ENCODE results near the gene GFAP.

DNA sequence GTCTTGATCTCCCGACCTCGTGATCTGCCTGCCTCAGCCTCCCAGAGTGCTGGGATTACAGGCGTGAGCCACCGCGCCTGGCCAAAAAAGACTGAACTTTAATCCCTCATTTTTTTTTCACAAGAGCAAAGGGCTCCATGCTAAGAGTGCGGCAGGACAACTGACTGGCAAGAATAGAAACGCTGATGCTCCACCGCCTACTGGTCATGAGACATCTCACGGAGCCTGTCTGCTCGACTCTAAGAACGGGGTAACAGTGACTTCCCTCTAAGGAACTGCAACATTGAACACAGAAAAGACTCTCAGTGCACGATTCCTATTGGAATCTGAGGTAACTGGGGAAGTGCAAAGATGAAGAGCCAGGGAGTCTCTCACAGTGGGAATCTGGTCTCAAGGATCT lies 43.7 kb downstream of the GFAP start:
- TF ChIP-seq, protein P1, sequence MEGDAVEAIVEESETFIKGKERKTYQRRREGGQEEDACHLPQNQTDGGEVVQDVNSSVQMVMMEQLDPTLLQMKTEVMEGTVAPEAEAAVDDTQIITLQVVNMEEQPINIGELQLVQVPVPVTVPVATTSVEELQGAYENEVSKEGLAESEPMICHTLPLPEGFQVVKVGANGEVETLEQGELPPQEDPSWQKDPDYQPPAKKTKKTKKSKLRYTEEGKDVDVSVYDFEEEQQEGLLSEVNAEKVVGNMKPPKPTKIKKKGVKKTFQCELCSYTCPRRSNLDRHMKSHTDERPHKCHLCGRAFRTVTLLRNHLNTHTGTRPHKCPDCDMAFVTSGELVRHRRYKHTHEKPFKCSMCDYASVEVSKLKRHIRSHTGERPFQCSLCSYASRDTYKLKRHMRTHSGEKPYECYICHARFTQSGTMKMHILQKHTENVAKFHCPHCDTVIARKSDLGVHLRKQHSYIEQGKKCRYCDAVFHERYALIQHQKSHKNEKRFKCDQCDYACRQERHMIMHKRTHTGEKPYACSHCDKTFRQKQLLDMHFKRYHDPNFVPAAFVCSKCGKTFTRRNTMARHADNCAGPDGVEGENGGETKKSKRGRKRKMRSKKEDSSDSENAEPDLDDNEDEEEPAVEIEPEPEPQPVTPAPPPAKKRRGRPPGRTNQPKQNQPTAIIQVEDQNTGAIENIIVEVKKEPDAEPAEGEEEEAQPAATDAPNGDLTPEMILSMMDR (IDR thresholded peaks at IDR 0.05): no peak
- TF ChIP-seq POLR2A (IDR thresholded peaks at IDR 0.05): no peak
- TF ChIP-seq POLR2AphosphoS5 (IDR thresholded peaks at IDR 0.05): no peak
